SK-N-SH (cell line): ENCODE data around the gene XKR7. TPM values are rescaled to one million over a fixed set of nuclear protein-coding genes. Genes with fewer than 3 reads are reported as not detected.

Experiments used
- CTCF ChIA-PET: fragments of 300-600, 350-600 bp; formaldehyde crosslinking; extraction: SDS; loops from one replicate; lab custom pipeline; 2021; lab: Yijun Ruan, JAX
- POLR2A ChIA-PET: fragments of 350-600 bp; sonication (Branson Sonifier 250); formaldehyde crosslinking; extraction: SDS; loops from one replicate; lab custom pipeline; 2020; ENCODE audit warnings: antibody characterized with exemption, inconsistent platforms; lab: Yijun Ruan, JAX
- DNase-seq: peaks from one replicate; pipeline ENCODE4 v3.0.0; 2012
- H2AFZ ChIP-seq: fragments of 200-600 bp; sonication (generic); 2 replicates; pipeline ENCODE4 v1.8.1; 2016; ENCODE audit warnings: antibody characterized with exemption, mild to moderate bottlenecking, low read depth
- H3F3A ChIP-seq: fragments of 200-600 bp; sonication (generic); replicated peaks from 2 replicates; pipeline ENCODE3; 2016; ENCODE audit warnings: antibody characterized with exemption, mild to moderate bottlenecking; ENCODE audit not compliant: insufficient read depth
- H3K27ac ChIP-seq, 2 experiments: fragments of 200-500 bp in 1 of 2; fragments of 200-600 bp in 1 of 2; sonication (Bioruptor generic) in 1 of 2; sonication (generic), shearing (Covaris generic) in 1 of 2; 2 replicates each; pipeline versions ENCODE4 v1.5.1 to v1.6.1; 2014 to 2016; ENCODE audit warnings: low read depth in 2 of 2, inconsistent platforms in 1 of 2, low read length in 1 of 2, mild to moderate bottlenecking in 1 of 2, mixed read lengths in 1 of 2
- H3K27me3 ChIP-seq: fragments of 200-600 bp; sonication (generic), shearing (Covaris generic); 2 replicates; pipeline ENCODE4 v1.6.1; 2016; ENCODE audit warnings: mixed run types; ENCODE audit not compliant: insufficient read depth
- H3K36me3 ChIP-seq, 2 experiments: fragments of 200-500 bp in 1 of 2; fragments of 200-600 bp in 1 of 2; sonication (Bioruptor generic) in 1 of 2; sonication (generic) in 1 of 2; replicated peaks in 1 of 2; 2 replicates each; pipeline versions ENCODE3 to v1.5.1; 2014 to 2016; ENCODE audit warnings: low read length in 1 of 2, mild to moderate bottlenecking in 1 of 2; ENCODE audit not compliant: insufficient read depth in 2 of 2, control insufficient read depth in 1 of 2
- H3K4me1 ChIP-seq, 2 experiments: fragments of 200-500 bp in 1 of 2; fragments of 200-600 bp in 1 of 2; sonication (Bioruptor generic) in 1 of 2; sonication (generic), shearing (Covaris generic) in 1 of 2; 2 replicates each; pipeline versions ENCODE4 v1.5.1 to v1.6.1; 2014 to 2016; ENCODE audit warnings: low read depth in 1 of 2, low read length in 1 of 2, mixed run types in 1 of 2; ENCODE audit not compliant: insufficient read depth in 2 of 2, control insufficient read depth in 1 of 2
- H3K4me2 ChIP-seq: fragments of 200-600 bp; sonication (generic), shearing (Covaris generic); 2 replicates; pipeline ENCODE4 v1.6.1; 2017; ENCODE audit warnings: mixed run types
- H3K4me3 ChIP-seq, 2 experiments: fragments of 200-500 bp in 1 of 2; fragments of 200-600 bp in 1 of 2; sonication (Bioruptor generic) in 1 of 2; sonication (generic), shearing (Covaris generic) in 1 of 2; 2 replicates each; pipeline versions ENCODE4 v1.5.1 to v1.8.1; 2014 to 2016; ENCODE audit warnings: low read depth in 2 of 2, inconsistent platforms in 1 of 2, low read length in 1 of 2, mild to moderate bottlenecking in 1 of 2, mixed read lengths in 1 of 2, moderate library complexity in 1 of 2
- H3K79me2 ChIP-seq: fragments of 200-600 bp; sonication (generic); 2 replicates; pipeline ENCODE4 v1.8.1; 2017; ENCODE audit warnings: mild to moderate bottlenecking; ENCODE audit not compliant: insufficient read depth
- H3K9ac ChIP-seq: fragments of 200-600 bp; sonication (generic); 2 replicates; pipeline ENCODE4 v1.6.1; 2017; ENCODE audit warnings: mixed run types
- H3K9me2 ChIP-seq: fragments of 200-600 bp; sonication (generic); 2 replicates; pipeline ENCODE4 v1.6.1; 2017; ENCODE audit warnings: mixed run types
- H3K9me3 ChIP-seq: fragments of 200-600 bp; sonication (generic); 2 replicates; pipeline ENCODE4 v1.6.1; 2017; ENCODE audit warnings: mixed run types, mild to moderate bottlenecking, moderate library complexity
- H4K20me1 ChIP-seq: fragments of 200-600 bp; sonication (generic); 2 replicates; pipeline ENCODE4 v1.6.1; 2017; ENCODE audit warnings: mild to moderate bottlenecking, mixed run types; ENCODE audit not compliant: insufficient read depth
- CHD2 ChIP-seq: fragments of 150-350 bp; IDR thresholded peaks from 2 replicates; pipeline ENCODE4 v1.6.1; 2018; ENCODE audit warnings: low read length; ENCODE audit not compliant: partially characterized antibody
- ELF1 ChIP-seq: IDR thresholded peaks from 2 replicates; pipeline ENCODE4 v1.4.0; 2012
- EZH2phosphoT487 ChIP-seq: fragments of 200-600 bp; sonication (generic); IDR thresholded peaks from 2 replicates; pipeline ENCODE4 v1.6.1; 2017; ENCODE audit warnings: low read depth, mixed run types, mild to moderate bottlenecking, antibody characterized with exemption, moderate library complexity, borderline replicate concordance
- FOSL2 ChIP-seq: IDR thresholded peaks from 2 replicates; pipeline ENCODE4 v1.4.0; 2012; ENCODE audit warnings: low read depth, mild to moderate bottlenecking, moderate library complexity, borderline replicate concordance
- IRF3 ChIP-seq: fragments of 150-350 bp; IDR thresholded peaks from 2 replicates; pipeline ENCODE4 v1.6.1; 2016; ENCODE audit warnings: mild to moderate bottlenecking, low read depth, low read length
- MAX ChIP-seq: IDR thresholded peaks from 2 replicates; pipeline ENCODE4 v1.4.0; 2012; ENCODE audit warnings: low read depth
- MXI1 ChIP-seq: IDR thresholded peaks from 2 replicates; pipeline ENCODE4 v1.6.1; 2012; ENCODE audit warnings: mild to moderate bottlenecking, low read depth, low read length, improper control_type of control experiment
- NFIC ChIP-seq: IDR thresholded peaks from 2 replicates; pipeline ENCODE4 v1.4.0; 2012; ENCODE audit warnings: borderline replicate concordance
- REST ChIP-seq: IDR thresholded peaks from 2 replicates; pipeline ENCODE4 v1.6.1; 2012; ENCODE audit warnings: mild to moderate bottlenecking, low read depth, low read length, moderate library complexity
- TCF12 ChIP-seq: IDR thresholded peaks from 2 replicates; pipeline ENCODE4 v1.4.0; 2012
- WGBS: methylation state at CpG from one replicate; pipeline ENCODE4 v1.1.6; 2017; ENCODE audit warnings: low lambda C conversion rate; 5-methylcytosine and 5-hydroxymethylcytosine counted together
- polyA plus RNA-seq, 3 experiments: library from polyadenylated mRNA; depleted of rRNA; stranded (reverse); fragments of >200 nt; gene quantifications; 2 replicates each; pipeline ENCODE4 v1.2.3, GENCODE V29; 2012

XKR7 gene
- 0.02 and 0.10 TPM in 2 replicates for polyA plus RNA-seq (2012; rRNA removed)
- polyA plus RNA-seq (2012; cell fraction: cytosol; rRNA removed): 0.04 and 0.14 TPM in 2 replicates
- 0.18 and 0.22 TPM in 2 replicates for polyA plus RNA-seq (2012; cell fraction: nucleus; rRNA removed)

GRCh38 chr20:31967830-31968249 lies at the start of gene XKR7:
XKR7 (plus strand) TSS chr20:31968151; CDS start chr20:31968176, 25 bp downstream.
- Histone ChIP-seq H3K9me3 (no peaks in the 10 kb centered on the region), H4K20me1 (no peaks in the 10 kb centered on the region), H3K9ac (no peak within 1 kb of the TSS), H3F3A (no peaks in the 10 kb centered on the region), H3K4me1 (peaks cover 0 to 20% of the 10 kb centered on the region in 2 experiments; a peak in 2 of 4 replicates), H3K27me3 (peaks cover 31% of the 10 kb centered on the region), H3K9me2 (no peaks in the 10 kb centered on the region), H3K4me2 (peak within 1 kb of the TSS; percentile 52; the same call in 1 of the 2 replicates), H3K36me3 (no peaks in the 10 kb centered on the region), H2AFZ (no peak within 1 kb of the TSS), H3K4me3 (peak within 1 kb of the TSS; percentile 55 to 56; a peak in 3 of 4 replicates), H3K27ac (peak within 1 kb of the TSS in 1 of 2 experiments; percentile 75; a peak in 2 of 4 replicates), H3K79me2 (no peaks in the 10 kb centered on the region)
- TF ChIP-seq IRF3: no peak
- no peak for TF ChIP-seq MAX
- no peak for TF ChIP-seq EZH2phosphoT487
- TF ChIP-seq CHD2: no peak
- TF ChIP-seq REST: 0 out of 2 replicates have a peak, but pooled peaks have one; percentile 4
- no peak for TF ChIP-seq FOSL2
- no peak for TF ChIP-seq NFIC
- peak; percentile 45 for TF ChIP-seq ELF1
- no peak; the same call in 1 of the 2 replicates for TF ChIP-seq MXI1
- TF ChIP-seq TCF12: no peak
- 13% methylated on average over 28 of the region's 38 CpGs for WGBS
- ChIA-PET CTCF (interaction anchor here (1.4 to 7.9 kb wide), 6 partner anchors 16 to 146 kb away, joined by 4 to 47 read pairs (median 13); partner anchors contain the start of gene PDRG1), POLR2A (interaction anchor here (1.4 to 1.5 kb wide), 2 partner anchors 23 to 88 kb away, joined by 3 to 4 read pairs; no protein-coding TSS in a partner anchor)
- peak; percentile 94 for DNase-seq
